Right lobe of liver (tissue), 4 donors: ENCODE measurements around the gene PCP4.

Source experiments
- CTCF ChIP-seq, 4 donors: fragments of 200-600 bp in 3 of 4; fragments of 450-650 bp in 1 of 4; IDR thresholded peaks; one replicate each; pipeline versions ENCODE4 v1.5.1 to v1.8.0; 2016 to 2022; ENCODE audit warnings: antibody characterized with exemption in 4 of 4, mild to moderate bottlenecking in 2 of 4
- POLR2A ChIP-seq: fragments of 450-650 bp; IDR thresholded peaks from one replicate; pipeline ENCODE4 v1.6.1; 2017; ENCODE audit warnings: antibody characterized with exemption, mild to moderate bottlenecking
- donor health status: DM: no; HTN: no; CAD: no.
- donor health status: DM: no; HTN: no; CAD: no.
- donor health status: DM: no; HTN: yes; CAD: no.

- TF ChIP-seq CTCF (IDR thresholded peaks at IDR 0.05): no peak
- no peak for TF ChIP-seq POLR2A
Observed at GRCh38 chr21:39918558-39918957, 51.3 kb downstream of the PCP4 start.
